ENCODE results near the gene YIPF2.

DNA sequence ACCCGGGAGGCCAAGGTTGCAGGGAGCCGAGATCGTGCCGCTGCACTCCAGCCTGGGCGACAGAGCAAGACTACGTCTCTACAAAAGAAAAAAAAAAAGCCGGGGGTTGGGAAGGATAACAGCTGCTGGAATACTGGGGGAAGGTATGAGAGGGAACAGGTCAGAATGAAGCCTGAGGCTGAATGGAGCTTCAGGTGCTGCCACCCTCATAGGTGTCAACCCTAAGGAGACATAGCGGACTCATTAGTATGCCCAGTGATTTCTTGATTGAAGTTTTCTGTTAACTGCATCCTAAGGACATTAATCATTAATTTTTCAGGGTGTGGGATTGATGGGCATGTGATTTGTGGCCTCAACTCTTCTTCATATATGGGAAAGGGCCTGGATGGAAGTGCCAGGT lies 38.4 kb upstream of the YIPF2 start:
- TF ChIP-seq PHF8 (IDR thresholded peaks at IDR 0.05; ENCODE audit: borderline replicate concordance, low read depth) (no peak), HOXA7 (CRISPR knock-in tag; IDR thresholded peaks at IDR 0.05) (no peak), ELK1 (IDR thresholded peaks at IDR 0.05; ENCODE audit: low read depth, low read length) (no peak), USF2 (IDR thresholded peaks at IDR 0.05) (no peak), SMC3 (IDR thresholded peaks at IDR 0.05) (no peak), EP300 (IDR thresholded peaks at IDR 0.05) (no peak), REST (IDR thresholded peaks at IDR 0.05) (no peak), JUN (IDR thresholded peaks at IDR 0.05) (no peak), HDAC2 (IDR thresholded peaks at IDR 0.05) (no peak)
- TF ChIP-seq, protein P1, sequence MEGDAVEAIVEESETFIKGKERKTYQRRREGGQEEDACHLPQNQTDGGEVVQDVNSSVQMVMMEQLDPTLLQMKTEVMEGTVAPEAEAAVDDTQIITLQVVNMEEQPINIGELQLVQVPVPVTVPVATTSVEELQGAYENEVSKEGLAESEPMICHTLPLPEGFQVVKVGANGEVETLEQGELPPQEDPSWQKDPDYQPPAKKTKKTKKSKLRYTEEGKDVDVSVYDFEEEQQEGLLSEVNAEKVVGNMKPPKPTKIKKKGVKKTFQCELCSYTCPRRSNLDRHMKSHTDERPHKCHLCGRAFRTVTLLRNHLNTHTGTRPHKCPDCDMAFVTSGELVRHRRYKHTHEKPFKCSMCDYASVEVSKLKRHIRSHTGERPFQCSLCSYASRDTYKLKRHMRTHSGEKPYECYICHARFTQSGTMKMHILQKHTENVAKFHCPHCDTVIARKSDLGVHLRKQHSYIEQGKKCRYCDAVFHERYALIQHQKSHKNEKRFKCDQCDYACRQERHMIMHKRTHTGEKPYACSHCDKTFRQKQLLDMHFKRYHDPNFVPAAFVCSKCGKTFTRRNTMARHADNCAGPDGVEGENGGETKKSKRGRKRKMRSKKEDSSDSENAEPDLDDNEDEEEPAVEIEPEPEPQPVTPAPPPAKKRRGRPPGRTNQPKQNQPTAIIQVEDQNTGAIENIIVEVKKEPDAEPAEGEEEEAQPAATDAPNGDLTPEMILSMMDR (IDR thresholded peaks at IDR 0.05): no peak

Data from A549 (cell line).